Trophoblast cell (in vitro differentiated cells and primary cell): ENCODE data around the gene PRDM16.

Experiments
- DNase-seq, 2 donors: peaks; one replicate each; pipeline ENCODE4 v3.0.0-alpha.2; 2016
- H2AFZ ChIP-seq: 2 replicates; pipeline ENCODE4 v1.6.1; 2013; ENCODE audit warnings: low read length, moderate library complexity, mild to moderate bottlenecking; ENCODE audit not compliant: insufficient read depth, poor library complexity
- H2AK5ac ChIP-seq: 2 replicates; pipeline ENCODE4 v1.6.1; 2013; ENCODE audit warnings: mild to moderate bottlenecking, low read length
- H2BK120ac ChIP-seq: 2 replicates; pipeline ENCODE4 v1.6.1; 2013; ENCODE audit warnings: low read length, mild to moderate bottlenecking, moderate library complexity; ENCODE audit not compliant: insufficient read depth, poor library complexity
- H2BK12ac ChIP-seq: 2 replicates; pipeline ENCODE4 v1.6.1; 2013; ENCODE audit warnings: mild to moderate bottlenecking, low read length, moderate library complexity
- H2BK5ac ChIP-seq: 2 replicates; pipeline ENCODE4 v1.6.1; 2013; ENCODE audit warnings: low read length, low read depth, moderate library complexity, mild to moderate bottlenecking; ENCODE audit not compliant: poor library complexity
- H3K14ac ChIP-seq: 2 replicates; pipeline ENCODE4 v1.6.1; 2013; ENCODE audit warnings: mild to moderate bottlenecking, low read length
- H3K18ac ChIP-seq: 2 replicates; pipeline ENCODE4 v1.6.1; 2013; ENCODE audit warnings: mild to moderate bottlenecking, low read length
- H3K23ac ChIP-seq: 2 replicates; pipeline ENCODE4 v1.6.1; 2013; ENCODE audit warnings: low read length
- H3K27ac ChIP-seq: 2 replicates; pipeline ENCODE4 v1.5.1; 2013; ENCODE audit warnings: low read depth, mild to moderate bottlenecking, inconsistent platforms, low read length, moderate library complexity
- H3K27me3 ChIP-seq: 2 replicates; pipeline ENCODE4 v1.6.1; 2013; ENCODE audit warnings: inconsistent platforms, mild to moderate bottlenecking, low read length, moderate library complexity; ENCODE audit not compliant: insufficient read depth
- H3K36me3 ChIP-seq, 2 experiments: 1 replicate in 1 of 2; 2 replicates in 1 of 2; pipeline ENCODE4 v1.6.1; 2013; ENCODE audit warnings: low read length in 2 of 2, mild to moderate bottlenecking in 2 of 2, moderate library complexity in 1 of 2; ENCODE audit not compliant: insufficient read depth in 2 of 2, control insufficient read depth in 1 of 2
- H3K4ac ChIP-seq: 2 replicates; pipeline ENCODE4 v1.6.1; 2013; ENCODE audit warnings: low read depth, mild to moderate bottlenecking, low read length, moderate library complexity
- H3K4me1 ChIP-seq, 2 experiments: 1 replicate in 1 of 2; 2 replicates in 1 of 2; pipeline ENCODE4 v1.6.1; 2013; ENCODE audit warnings: low read length in 2 of 2, mild to moderate bottlenecking in 2 of 2, moderate library complexity in 1 of 2; ENCODE audit not compliant: insufficient read depth in 2 of 2, control insufficient read depth in 1 of 2
- H3K4me2 ChIP-seq: 2 replicates; pipeline ENCODE4 v1.6.1; 2013; ENCODE audit warnings: inconsistent platforms, mild to moderate bottlenecking, low read length, moderate library complexity
- H3K4me3 ChIP-seq: 2 replicates; pipeline ENCODE4 v1.5.1; 2013; ENCODE audit warnings: mild to moderate bottlenecking, low read depth, low read length, inconsistent platforms
- H3K79me1 ChIP-seq: one replicate; pipeline ENCODE4 v1.6.1; 2013; ENCODE audit warnings: low read length
- H3K79me2 ChIP-seq: 2 replicates; pipeline ENCODE4 v1.6.1; 2013; ENCODE audit warnings: low read length, mild to moderate bottlenecking; ENCODE audit not compliant: control insufficient read depth, insufficient read depth, poor library complexity
- H3K9ac ChIP-seq: 2 replicates; pipeline ENCODE4 v1.6.1; 2013; ENCODE audit warnings: mild to moderate bottlenecking, low read length
- H3K9me3 ChIP-seq: 2 replicates; pipeline ENCODE4 v1.6.1; 2013; ENCODE audit warnings: low read depth, mild to moderate bottlenecking, control low read depth, inconsistent platforms, low read length; ENCODE audit not compliant: insufficient read depth
- H4K12ac ChIP-seq: 2 replicates; pipeline ENCODE4 v1.6.1; 2013; ENCODE audit warnings: low read depth, mild to moderate bottlenecking, low read length, moderate library complexity
- H4K8ac ChIP-seq: 2 replicates; pipeline ENCODE4 v1.6.1; 2013; ENCODE audit warnings: low read depth, mild to moderate bottlenecking, low read length, moderate library complexity
- H4K91ac ChIP-seq: one replicate; pipeline ENCODE4 v1.6.1; 2013; ENCODE audit warnings: low read depth, mild to moderate bottlenecking, low read length, moderate library complexity
- WGBS: extraction: QIAGEN DNeasy Blood & Tissue Kit; methylation state at CpG from one replicate; pipeline ENCODE4 v1.1.7; 2013; ENCODE audit warnings: missing lambda C conversion rate; ENCODE audit not compliant: insufficient read length, insufficient coverage; ENCODE audit errors: extremely low coverage; 5-methylcytosine and 5-hydroxymethylcytosine counted together

Gene PRDM16

DNA sequence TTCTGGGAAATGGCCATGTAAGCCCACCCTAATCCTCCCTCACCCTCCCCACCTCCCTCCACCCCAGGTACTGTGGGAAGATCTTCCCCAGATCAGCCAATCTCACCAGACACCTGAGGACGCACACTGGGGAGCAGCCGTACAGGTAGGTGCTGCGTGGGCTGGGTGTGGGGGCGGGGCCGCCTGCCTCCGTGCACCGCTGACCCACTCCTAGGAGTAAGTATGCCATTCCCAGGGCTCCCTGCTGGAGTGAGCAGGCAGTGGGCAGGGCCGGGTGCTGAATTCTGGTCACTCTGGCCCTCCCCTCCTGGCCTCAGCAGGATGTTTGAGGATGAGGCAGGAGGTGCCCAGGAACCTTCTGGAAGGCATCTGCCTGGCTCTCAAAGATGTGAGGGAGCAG is 349.6 kb downstream of the PRDM16 start:
- no CpG with 5 or more reads among the region's 8 CpGs for WGBS
- no peak for DNase-seq
- H2AFZ ChIP-seq, result no peak overlapping the region
- H3K4ac ChIP-seq, result no peak overlapping the region
- no peaks in the 10 kb centered on the region for H3K79me1 ChIP-seq
- no peaks in the 10 kb centered on the region for H3K79me2 ChIP-seq
- no peak overlapping the region for H2BK120ac ChIP-seq
- H3K36me3 ChIP-seq, result no peaks in the 10 kb centered on the region
- peaks cover 32% of the 10 kb centered on the region for H3K9me3 ChIP-seq
- no peak overlapping the region for H2BK5ac ChIP-seq
- H3K27me3 ChIP-seq, result no peaks in the 10 kb centered on the region
- H3K27ac ChIP-seq, result no peak overlapping the region
- H3K9ac ChIP-seq, result no peak overlapping the region
- no peak overlapping the region for H4K8ac ChIP-seq
- H3K4me3 ChIP-seq, result no peak overlapping the region
- H3K14ac ChIP-seq, result no peak overlapping the region
- H4K91ac ChIP-seq, result no peak overlapping the region
- H3K18ac ChIP-seq, result no peak overlapping the region
- H3K4me2 ChIP-seq, result no peak overlapping the region
- H3K4me1 ChIP-seq, result no peaks in the 10 kb centered on the region
- H3K23ac ChIP-seq, result no peak overlapping the region
- H4K12ac ChIP-seq, result no peak overlapping the region
- H2AK5ac ChIP-seq, result no peak overlapping the region
- no peak overlapping the region for H2BK12ac ChIP-seq

DNA sequence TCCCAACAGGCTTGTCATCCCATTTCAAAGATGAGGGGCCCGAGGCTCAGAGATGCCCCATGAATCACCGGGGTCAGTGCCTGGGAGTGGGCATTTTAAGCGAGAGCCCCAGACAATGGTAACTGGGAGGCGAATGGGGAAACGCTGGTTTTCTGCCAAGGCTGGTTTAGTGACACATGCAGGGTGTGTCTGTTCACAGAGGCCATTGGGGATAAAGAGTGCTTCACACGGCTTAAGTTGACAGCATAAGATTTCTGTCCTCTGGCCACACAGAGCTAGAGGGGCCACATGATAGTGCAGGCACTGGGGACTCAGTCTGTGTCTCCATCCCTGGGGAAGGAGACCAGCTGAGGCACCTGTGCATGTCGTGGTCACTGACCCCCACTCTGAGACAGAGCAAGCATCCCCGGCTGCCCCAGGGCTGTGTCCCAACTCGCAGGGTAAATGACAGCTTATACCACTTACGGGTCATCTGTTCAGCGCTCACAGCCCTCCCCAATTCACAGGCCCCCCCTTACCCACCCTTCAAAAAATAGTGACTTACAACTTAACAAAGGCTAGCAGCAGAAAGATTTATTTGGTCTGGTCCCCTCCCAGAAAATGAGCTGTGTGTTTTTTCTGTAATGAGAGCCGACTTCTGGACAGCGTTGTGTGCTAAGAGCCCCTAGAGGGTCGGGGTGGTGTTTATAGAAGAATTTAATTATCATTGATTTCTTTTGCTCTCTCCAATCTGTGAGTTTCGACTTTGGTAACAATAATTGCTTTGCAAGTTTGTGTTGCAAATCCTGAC is 350.6 kb downstream of the PRDM16 start:
- no peak overlapping the region for H4K91ac ChIP-seq
- H4K12ac ChIP-seq, result no peak overlapping the region
- H2AK5ac ChIP-seq, result no peak overlapping the region
- H3K14ac ChIP-seq, result no peak overlapping the region
- H3K9ac ChIP-seq, result no peak overlapping the region
- no peak overlapping the region for H4K8ac ChIP-seq
- no peaks in the 10 kb centered on the region for H3K79me1 ChIP-seq
- H3K18ac ChIP-seq, result no peak overlapping the region
- H3K4me2 ChIP-seq, result no peak overlapping the region
- no peak overlapping the region for H2BK5ac ChIP-seq
- H3K4me3 ChIP-seq, result no peak overlapping the region
- no peaks in the 10 kb centered on the region for H3K27me3 ChIP-seq
- H2BK120ac ChIP-seq, result no peak overlapping the region
- no peaks in the 10 kb centered on the region for H3K36me3 ChIP-seq
- H2AFZ ChIP-seq, result no peak overlapping the region
- H3K4me1 ChIP-seq, result no peaks in the 10 kb centered on the region
- no peak overlapping the region for H3K23ac ChIP-seq
- H3K9me3 ChIP-seq, result peaks cover 32% of the 10 kb centered on the region
- H2BK12ac ChIP-seq, result no peak overlapping the region
- H3K79me2 ChIP-seq, result no peaks in the 10 kb centered on the region
- no peak overlapping the region for H3K27ac ChIP-seq
- WGBS, result no CpG with 5 or more reads among the region's 15 CpGs
- no peak overlapping the region for H3K4ac ChIP-seq
- DNase-seq, result no peak

DNA sequence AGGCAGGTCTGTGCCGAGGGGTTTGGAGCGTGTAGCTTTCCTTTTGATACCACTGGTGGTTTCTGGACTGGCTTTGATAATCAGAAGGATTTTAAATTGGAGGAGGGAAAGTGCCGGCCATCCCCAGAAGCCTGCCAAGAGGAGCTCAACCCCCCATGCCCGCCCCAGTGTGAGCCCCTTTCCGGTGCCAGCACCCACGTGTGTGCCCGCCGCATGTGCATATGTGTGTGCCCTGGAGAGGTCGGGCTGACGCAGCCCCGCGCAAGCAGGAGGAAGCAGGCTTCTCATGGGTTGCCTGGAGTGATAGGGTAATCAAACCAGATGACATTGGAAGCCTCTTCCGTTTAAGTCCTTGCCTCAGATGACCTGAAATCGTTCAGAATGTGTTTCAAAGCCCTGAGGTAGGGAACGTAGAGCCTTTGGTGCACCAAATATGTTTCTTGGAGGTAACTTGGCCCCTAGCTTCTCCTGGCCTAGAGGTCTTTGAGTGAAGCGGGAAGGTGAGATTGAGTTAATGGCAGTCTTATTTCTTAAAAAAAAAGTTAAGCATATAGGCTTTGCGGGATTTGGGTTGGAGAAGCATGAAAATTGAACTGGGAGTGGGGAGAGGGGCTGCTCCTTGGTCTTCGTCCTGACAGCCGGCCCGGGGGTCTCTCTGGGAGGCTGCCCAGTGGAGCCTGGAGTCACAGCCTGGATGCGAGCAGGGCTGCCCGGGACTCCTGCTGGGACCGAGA is 351.4 kb downstream of the PRDM16 start:
- no peak overlapping the region for H3K4me3 ChIP-seq
- H3K79me2 ChIP-seq, result no peaks in the 10 kb centered on the region
- no peak overlapping the region for H2BK120ac ChIP-seq
- no peak overlapping the region for H3K9ac ChIP-seq
- H3K4ac ChIP-seq, result no peak overlapping the region
- no peak overlapping the region for H2AK5ac ChIP-seq
- no peak overlapping the region for H2BK12ac ChIP-seq
- H3K14ac ChIP-seq, result no peak overlapping the region
- H3K4me2 ChIP-seq, result no peak overlapping the region
- H3K9me3 ChIP-seq, result peaks cover 32% of the 10 kb centered on the region
- H4K8ac ChIP-seq, result no peak overlapping the region
- WGBS, result no CpG with 5 or more reads among the region's 23 CpGs
- H3K18ac ChIP-seq, result no peak overlapping the region
- no peak overlapping the region for H4K12ac ChIP-seq
- no peaks in the 10 kb centered on the region for H3K27me3 ChIP-seq
- no peak overlapping the region for H4K91ac ChIP-seq
- DNase-seq, result no peak
- no peaks in the 10 kb centered on the region for H3K79me1 ChIP-seq
- no peak overlapping the region for H3K27ac ChIP-seq
- H3K4me1 ChIP-seq, result no peaks in the 10 kb centered on the region
- no peak overlapping the region for H3K23ac ChIP-seq
- H3K36me3 ChIP-seq, result no peaks in the 10 kb centered on the region
- H2BK5ac ChIP-seq, result no peak overlapping the region
- no peak overlapping the region for H2AFZ ChIP-seq

DNA sequence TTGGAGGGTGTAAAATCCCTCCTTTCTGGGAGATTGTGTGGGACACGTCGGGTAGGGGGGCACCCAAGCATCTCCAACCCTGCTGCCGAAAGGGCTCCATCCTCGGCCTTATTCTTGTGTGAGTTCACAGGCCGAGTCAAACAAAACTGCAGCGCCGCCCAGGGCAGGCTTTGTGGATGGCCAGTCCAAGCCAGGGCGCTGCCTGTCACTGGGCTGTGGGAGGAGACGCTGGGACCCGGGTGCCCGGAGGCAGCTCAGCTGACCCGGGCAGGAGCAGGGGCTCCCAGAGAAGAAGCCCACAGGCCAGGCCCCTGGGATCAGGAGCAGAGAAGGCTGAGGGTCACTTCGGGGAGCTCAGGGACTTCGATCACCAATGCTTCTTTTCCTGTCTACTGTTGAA is 353.6 kb downstream of the PRDM16 start:
- H2BK12ac ChIP-seq, result no peak overlapping the region
- no peaks in the 10 kb centered on the region for H3K4me1 ChIP-seq
- H3K27me3 ChIP-seq, result no peaks in the 10 kb centered on the region
- H3K14ac ChIP-seq, result no peak overlapping the region
- H3K79me1 ChIP-seq, result no peaks in the 10 kb centered on the region
- H4K8ac ChIP-seq, result no peak overlapping the region
- H3K4me3 ChIP-seq, result no peak overlapping the region
- no peak overlapping the region for H3K4ac ChIP-seq
- peaks cover 23% of the 10 kb centered on the region for H3K9me3 ChIP-seq
- H3K18ac ChIP-seq, result no peak overlapping the region
- H4K12ac ChIP-seq, result no peak overlapping the region
- H3K79me2 ChIP-seq, result no peaks in the 10 kb centered on the region
- H3K9ac ChIP-seq, result no peak overlapping the region
- WGBS, result no CpG with 5 or more reads among the region's 14 CpGs
- H3K4me2 ChIP-seq, result no peak overlapping the region
- no peak overlapping the region for H2BK120ac ChIP-seq
- no peak overlapping the region for H2AK5ac ChIP-seq
- no peak overlapping the region for H4K91ac ChIP-seq
- no peak overlapping the region for H3K27ac ChIP-seq
- no peak overlapping the region for H2AFZ ChIP-seq
- DNase-seq, result no peak
- H3K23ac ChIP-seq, result no peak overlapping the region
- no peak overlapping the region for H2BK5ac ChIP-seq
- no peaks in the 10 kb centered on the region for H3K36me3 ChIP-seq
